G401.6 (cell line): Measurements from ENCODE around the gene HCFC1.
"Not testable (repeated sequence)": the region's sequence is repeated elsewhere in the genome, so short reads cannot be mapped to it uniquely, and the experiment has no call there.

Source experiments
- FAIRE-seq: peaks from 2 replicates; lab custom pipeline; 2012; peaks lifted over from hg19 to GRCh38; lab: Jason Lieb, UNC

HCFC1 gene

DNA sequence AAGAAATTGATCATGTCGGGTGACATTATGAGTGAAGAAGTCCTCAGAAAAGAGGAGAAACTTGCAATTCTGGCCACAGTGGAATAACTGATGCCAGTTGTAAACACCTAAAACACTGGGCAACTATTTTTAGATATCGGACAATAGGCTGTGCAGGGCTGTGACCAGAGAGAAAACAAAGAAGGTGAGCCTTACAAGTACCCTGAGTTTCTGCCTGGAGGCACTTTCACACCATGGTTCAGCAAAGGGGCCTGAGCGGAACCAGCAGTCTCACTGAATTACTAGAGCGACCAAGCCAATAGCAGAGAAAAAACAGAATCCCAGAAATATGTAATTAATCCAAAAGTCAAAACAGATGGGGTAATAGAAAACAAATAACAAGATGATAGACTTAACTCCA, 36.9 kb upstream of the HCFC1 start:
- no peak for FAIRE-seq

- FAIRE-seq = no peak
These were observed 35.3 kb upstream of the HCFC1 start for GRCh38 chrX:154006947-154007346.

DNA sequence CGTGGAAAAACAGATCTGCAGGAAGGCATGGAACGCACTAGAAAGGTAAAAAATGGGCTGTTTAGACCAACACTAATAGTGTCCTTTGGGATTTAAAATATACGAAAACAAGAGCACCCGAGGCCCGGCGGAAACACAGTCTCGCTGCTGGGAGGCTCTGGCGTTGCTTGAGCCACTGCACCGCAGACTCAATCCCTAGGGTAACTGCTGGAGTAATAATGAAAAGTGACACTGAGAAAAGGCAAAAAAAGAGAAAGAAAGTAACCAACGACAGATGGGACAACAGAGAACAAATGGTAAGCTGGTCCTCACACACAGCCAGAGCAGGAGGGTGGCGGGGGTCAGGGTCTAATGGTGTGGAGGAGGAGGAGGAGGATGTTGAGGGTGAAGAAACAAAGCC, 32.7 kb upstream of the HCFC1 start:
- no peak for FAIRE-seq

- no peak for FAIRE-seq
These were observed 30.6 kb upstream of the HCFC1 start for GRCh38 chrX:154002215-154002719.

GRCh38 chrX:154000051-154000450, 28.4 kb upstream of the HCFC1 start:
- no peak for FAIRE-seq

DNA sequence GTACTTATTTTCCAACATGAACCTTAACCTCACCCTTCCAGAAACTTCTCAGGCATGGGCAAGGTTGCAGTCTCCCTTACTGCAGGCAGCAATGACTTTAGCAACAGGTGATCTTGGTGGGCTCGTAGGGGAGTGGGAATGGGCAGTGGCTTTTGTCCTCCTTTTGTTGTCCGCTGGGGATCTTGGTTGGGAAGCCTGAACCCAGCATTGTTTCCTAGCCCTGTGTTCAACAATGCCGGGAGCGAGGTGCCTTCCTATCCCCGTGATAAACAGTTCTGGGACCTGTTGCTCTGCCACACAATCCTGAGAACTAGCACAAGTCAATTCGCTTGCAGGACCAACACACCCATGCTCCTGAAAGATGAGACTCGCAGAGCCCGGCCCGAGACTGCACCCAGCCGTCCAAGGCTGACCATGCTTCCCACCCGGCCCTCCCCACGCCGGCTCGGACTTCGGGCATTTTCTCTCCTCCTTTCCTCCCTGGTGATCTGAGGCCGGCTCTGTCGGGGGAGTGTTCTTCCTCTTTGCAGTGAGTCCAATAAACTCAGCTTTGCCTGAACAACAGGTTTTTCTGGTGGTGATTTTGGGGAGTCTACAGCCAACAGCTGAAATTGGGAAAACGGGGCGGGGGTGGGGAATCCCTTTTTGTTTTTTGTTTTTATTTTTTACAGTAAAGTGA, 27.9 kb upstream of the HCFC1 start:
- FAIRE-seq = no peak

DNA sequence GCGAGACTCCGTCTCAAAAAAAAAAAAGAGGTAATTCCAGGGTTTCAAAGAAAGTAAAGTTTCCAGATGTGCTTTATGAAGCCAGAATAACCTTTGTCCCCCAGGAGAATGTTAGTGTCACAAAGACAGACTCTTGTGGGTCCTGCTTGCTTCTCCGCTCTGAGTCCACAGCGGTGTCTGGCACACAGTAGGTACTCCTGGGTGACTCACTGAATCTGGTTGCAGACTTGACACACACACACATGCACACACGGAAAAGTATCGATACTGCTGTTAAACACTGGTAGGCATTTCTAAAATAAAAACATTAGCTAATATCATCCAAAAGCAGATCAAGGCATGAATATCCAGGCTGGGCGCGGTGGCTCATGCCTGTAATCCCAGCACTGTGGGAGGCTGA, 23.9 kb upstream of the HCFC1 start:
- no peak for FAIRE-seq

DNA sequence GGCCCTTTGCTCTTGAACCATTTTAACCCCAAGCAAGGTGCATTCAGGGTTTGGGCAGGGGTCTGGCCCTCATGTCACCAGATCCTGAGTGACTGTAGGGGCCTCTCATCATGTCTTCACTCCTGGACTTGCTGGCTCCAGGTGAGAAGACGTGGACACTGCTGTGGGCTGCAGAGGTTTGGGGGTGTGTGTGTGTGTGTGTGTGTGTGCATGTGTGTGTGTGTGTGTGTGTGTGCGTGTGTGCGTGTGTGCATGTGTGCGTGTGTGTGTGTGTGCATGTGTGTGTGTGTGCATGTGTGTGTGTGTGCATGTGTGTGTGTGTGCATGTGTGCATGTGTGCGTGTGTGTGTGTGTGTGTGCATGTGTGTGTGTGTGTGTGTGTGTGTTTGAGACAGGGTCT, 22.8 kb upstream of the HCFC1 start:
- FAIRE-seq = not testable (repeated sequence)

DNA sequence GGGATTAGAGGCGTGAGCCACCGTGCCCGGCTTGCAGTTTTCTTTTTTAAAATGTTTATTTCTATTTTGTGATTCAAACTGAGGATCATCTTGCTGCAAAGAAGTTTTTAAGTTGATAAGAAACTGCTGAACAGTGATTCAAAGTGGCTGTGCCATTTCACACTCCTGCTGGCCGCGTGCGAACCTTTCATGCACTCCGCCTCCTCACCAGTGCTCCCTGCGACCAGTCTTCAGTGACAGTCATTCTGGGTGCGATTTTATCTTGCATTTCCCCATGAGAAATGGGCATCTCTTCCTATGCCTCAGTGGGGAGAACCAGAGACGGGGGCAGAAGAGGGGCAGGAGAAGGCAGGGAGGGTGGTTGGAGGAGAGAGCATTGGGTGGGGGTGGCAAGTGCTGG, 22.4 kb upstream of the HCFC1 start:
- FAIRE-seq = no peak

GRCh38 chrX:153993079-153993478, 21.5 kb upstream of the HCFC1 start:
- FAIRE-seq = no peak

DNA sequence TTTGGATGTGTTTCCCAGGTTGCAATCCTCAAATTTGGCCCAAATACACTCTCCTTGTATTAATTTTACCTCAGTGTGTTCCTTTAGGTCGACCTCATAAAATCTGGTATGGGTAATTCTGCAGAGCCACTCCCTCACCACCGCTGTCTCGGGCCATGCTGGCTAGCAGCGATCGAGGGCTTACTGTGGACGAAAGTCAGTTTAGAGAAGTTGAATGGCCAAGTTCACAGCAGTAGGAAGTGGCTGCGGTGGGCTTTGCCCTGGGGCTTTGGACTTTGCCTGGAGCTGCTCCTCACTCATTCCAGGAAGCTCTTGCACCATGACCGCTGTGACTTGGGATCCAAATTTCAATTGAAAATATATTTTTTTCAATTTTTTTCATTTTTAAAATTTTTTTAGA, 20.6 kb upstream of the HCFC1 start:
- no peak for FAIRE-seq

- FAIRE-seq = no peak
These were observed 19.5 kb upstream of the HCFC1 start for GRCh38 chrX:153991013-153991580.

DNA sequence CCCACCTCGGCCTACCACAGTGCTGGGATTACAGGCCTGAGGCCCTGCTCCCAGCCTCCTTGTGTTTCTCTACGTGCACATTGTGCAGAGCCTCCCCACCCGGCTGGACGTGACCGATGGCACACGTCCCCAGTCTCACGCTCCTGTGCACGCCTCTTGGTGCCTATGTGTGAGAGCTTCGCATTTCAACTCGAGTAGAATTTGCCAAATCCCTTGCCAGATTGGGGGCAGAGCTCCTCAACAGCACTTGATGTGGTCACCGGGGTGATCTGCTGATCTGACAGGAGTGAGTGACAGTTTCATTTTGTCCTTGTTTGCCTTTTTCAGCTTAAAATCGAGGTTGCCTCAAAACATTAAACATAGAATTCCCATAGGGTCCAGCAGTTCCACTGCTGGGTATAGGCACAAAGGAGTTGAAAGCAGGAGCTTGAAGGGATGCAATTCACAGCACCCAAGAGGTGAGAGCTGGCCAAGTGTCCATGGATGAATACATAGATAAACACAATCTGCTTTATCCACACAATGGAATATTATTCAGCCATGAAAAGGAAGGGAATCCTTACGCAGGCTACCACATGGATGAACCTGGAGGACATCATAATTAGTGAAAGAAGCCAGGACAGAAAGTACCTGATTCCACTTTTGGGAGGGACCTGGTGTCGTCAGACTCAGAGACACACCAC, 18.5 kb upstream of the HCFC1 start:
- FAIRE-seq = no peak

GRCh38 chrX:153988493-153988892, 16.9 kb upstream of the HCFC1 start:
- FAIRE-seq = no peak

DNA sequence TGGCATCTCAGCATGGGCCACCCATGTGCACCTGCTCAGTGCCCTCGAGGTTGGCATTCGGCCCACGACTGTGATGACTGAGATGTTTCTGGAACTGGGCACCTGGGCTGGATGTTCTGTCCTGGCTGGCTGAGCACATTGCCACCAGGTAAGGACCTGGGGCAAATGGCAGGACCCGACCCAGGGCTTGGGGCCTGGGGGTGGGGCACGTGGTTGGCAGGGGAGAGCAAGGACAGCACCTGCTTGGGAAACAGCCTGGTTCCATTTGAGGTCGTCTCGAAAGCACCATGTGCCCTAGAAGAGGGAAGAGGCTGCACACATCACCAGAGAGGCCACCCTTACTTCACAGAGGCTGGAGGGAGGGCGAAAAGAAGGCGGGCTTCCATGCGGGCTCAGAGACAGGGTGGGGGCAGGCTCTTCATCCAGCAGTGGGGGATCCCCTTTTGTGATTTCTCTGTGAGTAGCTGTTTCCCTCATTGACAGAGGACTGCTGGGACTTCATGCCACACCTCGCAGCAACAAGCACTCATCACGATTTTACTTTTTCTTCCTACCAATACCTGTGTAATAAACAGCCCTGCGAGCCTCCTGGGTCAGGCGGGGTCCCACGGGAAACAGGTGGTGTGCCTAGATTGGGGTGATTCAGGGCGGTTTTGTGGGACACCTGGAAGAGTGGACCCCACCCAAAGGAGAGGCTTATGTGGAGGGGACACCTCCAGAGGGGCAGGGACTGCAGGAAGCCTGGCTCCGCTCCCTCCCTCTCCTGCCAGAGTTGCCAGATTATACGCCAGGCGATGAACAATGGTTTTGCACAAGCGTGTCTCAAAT, 12.9 kb upstream of the HCFC1 start:
- no peak for FAIRE-seq

GRCh38 chrX:153983321-153983801, 11.7 kb upstream of the HCFC1 start:
- FAIRE-seq = no peak

DNA sequence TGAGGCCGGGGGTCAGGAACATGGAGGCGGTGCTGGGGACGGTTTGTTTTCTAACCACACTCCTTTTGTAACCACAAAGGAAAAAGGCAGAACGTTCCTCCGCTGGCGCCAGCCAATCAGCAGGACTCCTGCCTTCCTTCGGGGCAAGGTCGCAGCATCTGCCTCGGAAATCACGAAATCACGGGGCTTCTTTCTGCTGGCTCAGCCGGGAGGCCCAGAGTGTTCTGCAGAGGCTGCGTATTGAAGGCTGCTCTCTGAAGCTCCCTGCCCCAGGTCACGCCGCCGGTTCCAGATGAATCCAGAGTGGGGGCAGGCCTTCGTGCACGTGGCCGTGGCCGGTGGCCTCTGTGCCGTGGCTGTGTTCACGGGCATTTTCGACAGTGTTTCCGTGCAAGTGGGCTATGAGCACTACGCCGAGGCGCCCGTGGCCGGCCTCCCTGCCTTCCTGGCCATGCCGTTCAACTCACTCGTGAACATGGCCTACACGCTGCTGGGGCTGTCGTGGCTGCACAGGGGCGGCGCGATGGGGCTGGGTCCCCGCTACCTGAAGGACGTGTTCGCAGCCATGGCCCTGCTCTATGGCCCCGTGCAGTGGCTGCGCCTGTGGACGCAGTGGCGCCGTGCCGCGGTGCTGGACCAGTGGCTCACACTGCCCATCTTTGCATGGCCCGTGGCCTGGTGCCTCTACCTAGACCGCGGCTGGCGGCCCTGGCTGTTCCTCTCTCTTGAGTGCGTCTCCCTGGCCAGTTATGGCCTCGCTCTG, 10.3 kb upstream of the HCFC1 start:
- no peak for FAIRE-seq

DNA sequence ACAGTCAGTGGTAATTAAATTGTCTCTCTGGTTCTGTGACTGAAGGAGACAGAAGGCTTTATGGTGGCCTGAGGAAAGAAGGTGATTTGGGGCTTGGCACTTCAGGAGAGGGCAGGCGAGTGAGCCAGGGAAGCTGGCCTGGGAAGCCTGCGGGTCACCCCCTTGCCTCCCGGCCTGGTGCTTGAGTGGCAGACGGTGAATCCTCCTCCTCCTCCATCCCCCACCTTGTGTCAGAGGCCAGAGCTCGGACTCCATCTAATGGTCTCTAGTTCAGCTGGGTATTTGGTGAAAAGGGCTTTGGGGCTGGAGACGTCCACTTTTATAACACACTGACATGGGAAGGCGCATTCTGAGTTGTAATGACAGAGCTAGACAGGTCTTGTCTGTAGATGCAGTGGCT, 9.6 kb upstream of the HCFC1 start:
- FAIRE-seq = no peak

GRCh38 chrX:153980394-153980793, 8.8 kb upstream of the HCFC1 start:
- FAIRE-seq = not testable (repeated sequence)

DNA sequence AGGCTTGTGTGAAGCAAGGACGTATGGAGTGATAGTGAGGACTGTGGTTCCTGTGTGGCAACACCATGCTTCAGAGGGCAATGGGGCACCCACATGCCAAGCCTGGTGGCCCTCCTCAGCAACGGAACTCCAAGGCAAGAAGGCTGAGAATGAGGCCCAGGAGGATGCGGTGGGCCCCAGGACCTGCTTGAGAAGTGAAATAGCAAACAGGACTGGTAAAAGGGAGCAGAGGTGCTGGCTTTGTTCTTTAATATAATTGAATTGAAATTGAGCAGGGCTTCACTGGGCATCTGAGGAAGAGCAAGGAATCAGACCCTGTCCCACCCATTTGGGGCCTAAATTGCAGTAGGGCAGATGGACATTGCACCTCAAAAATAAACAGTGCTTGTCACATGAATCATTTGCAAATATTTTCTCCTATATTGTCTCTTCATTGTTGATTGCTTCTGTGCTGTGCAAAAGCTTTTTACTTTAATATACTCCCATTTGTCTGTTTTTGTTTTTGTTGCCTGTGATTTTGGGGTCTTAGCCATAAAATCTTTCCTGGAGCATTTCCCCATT, 3.2 kb upstream of the HCFC1 start:
- FAIRE-seq = no peak

GRCh38 chrX:153974003-153974725, 2.5 kb upstream of the HCFC1 start:
- no peak for FAIRE-seq
